HEK293T (cell line): Measurements from ENCODE around the gene ATF7.

Source experiments
- ARNT ChIP-seq: fragments of 450-650 bp; IDR thresholded peaks from 2 replicates; pipeline ENCODE4 v1.6.1; 2017; ENCODE audit warnings: mild to moderate bottlenecking
- BHLHE40 ChIP-seq: fragments of 450-650 bp; IDR thresholded peaks from 2 replicates; pipeline ENCODE4 v1.6.1; 2016; ENCODE audit warnings: mild to moderate bottlenecking, moderate library complexity, borderline replicate concordance
- CTBP1 ChIP-seq: fragments of 450-650 bp; IDR thresholded peaks from 2 replicates; pipeline ENCODE4 v1.6.1; 2016; ENCODE audit warnings: borderline replicate concordance
- ELF4 ChIP-seq: fragments of 450-650 bp; IDR thresholded peaks from 2 replicates; pipeline ENCODE4 v1.6.1; 2017; ENCODE audit warnings: antibody characterized with exemption
- FOXM1 ChIP-seq: fragments of 450-650 bp; IDR thresholded peaks from 2 replicates; pipeline ENCODE4 v1.6.1; 2017; ENCODE audit warnings: mild to moderate bottlenecking, borderline replicate concordance
- HDGF ChIP-seq: fragments of 450-650 bp; IDR thresholded peaks from 2 replicates; pipeline ENCODE4 v1.6.1; 2017; ENCODE audit warnings: antibody characterized with exemption, borderline replicate concordance
- LEF1 ChIP-seq: fragments of 450-650 bp; IDR thresholded peaks from 2 replicates; pipeline ENCODE4 v1.6.1; 2017; ENCODE audit warnings: mild to moderate bottlenecking, borderline replicate concordance
- SP1 ChIP-seq: fragments of 450-650 bp; IDR thresholded peaks from 2 replicates; pipeline ENCODE4 v1.6.1; 2017
- SUZ12 ChIP-seq: fragments of 450-650 bp; IDR thresholded peaks from 2 replicates; pipeline ENCODE4 v1.6.1; 2016; ENCODE audit warnings: mild to moderate bottlenecking
- ZNF384 ChIP-seq: fragments of 450-650 bp; IDR thresholded peaks from 2 replicates; pipeline ENCODE4 v1.6.1; 2016
- TF ChIP-seq, protein P1 (sequence below): fragments of 450-650 bp; IDR thresholded peaks from 2 replicates; pipeline ENCODE4 v1.6.1; 2016

DNA sequence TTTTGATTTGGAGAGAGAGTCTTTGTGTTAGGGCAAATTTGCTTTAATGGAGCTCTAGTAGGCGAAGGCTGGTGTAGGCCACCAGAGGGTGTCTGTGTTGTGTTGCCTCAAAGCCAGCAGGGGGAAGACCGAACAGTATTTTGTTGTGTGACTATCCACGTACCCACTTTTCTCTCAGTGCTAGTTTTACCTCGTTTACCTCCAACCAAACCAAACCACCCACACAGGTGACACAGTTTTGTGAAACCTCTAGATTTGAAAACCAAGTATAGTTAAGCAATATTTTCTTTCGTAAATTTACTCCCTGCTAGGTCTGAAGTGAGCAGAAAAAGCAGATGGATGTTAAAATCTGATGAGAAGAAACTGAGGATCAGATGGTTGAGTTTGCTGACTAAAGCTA, 82.6 kb downstream of the ATF7 start:
- TF ChIP-seq, protein P1, sequence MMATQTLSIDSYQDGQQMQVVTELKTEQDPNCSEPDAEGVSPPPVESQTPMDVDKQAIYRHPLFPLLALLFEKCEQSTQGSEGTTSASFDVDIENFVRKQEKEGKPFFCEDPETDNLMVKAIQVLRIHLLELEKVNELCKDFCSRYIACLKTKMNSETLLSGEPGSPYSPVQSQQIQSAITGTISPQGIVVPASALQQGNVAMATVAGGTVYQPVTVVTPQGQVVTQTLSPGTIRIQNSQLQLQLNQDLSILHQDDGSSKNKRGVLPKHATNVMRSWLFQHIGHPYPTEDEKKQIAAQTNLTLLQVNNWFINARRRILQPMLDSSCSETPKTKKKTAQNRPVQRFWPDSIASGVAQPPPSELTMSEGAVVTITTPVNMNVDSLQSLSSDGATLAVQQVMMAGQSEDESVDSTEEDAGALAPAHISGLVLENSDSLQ = no peak
- TF ChIP-seq ZNF384 = no peak
- TF ChIP-seq ELF4 = no peak
- no peak for TF ChIP-seq ARNT
- no peak for TF ChIP-seq LEF1
- no peak for TF ChIP-seq BHLHE40
- no peak for TF ChIP-seq HDGF
- TF ChIP-seq FOXM1 = no peak
- no peak for TF ChIP-seq SP1
- no peak for TF ChIP-seq SUZ12
- no peak for TF ChIP-seq CTBP1
